Ramos (cell line): ENCODE results near the gene CENPX.

Experiments used
- in situ Hi-C: fragments of 300-500 bp; cut with MboI; formaldehyde crosslinking; loops from one replicate; pipeline ENCODE4 v1.14.3; 2022; ENCODE audit warnings: low sequenced_read_pairs; ENCODE audit not compliant: unreplicated experiment

Gene CENPX

GRCh38 chr17:82014432-82014831, 8.2 kb downstream of the CENPX start:
- in situ Hi-C loops = no loop called here

- in situ Hi-C loops = no loop called here
Measured at GRCh38 chr17:82013772-82014321, 8.8 kb downstream of the CENPX start.

GRCh38 chr17:82013341-82013740, 9.3 kb downstream of the CENPX start:
- in situ Hi-C loops = no loop called here

- in situ Hi-C loops = no loop called here
Measured at GRCh38 chr17:82012640-82013295, 9.9 kb downstream of the CENPX start.

GRCh38 chr17:82012261-82012639, 10.4 kb downstream of the CENPX start:
- in situ Hi-C loops = no loop called here

- in situ Hi-C loops = no loop called here
Measured at GRCh38 chr17:82011617-82012187, 11.0 kb downstream of the CENPX start.

GRCh38 chr17:82010575-82011525, 11.8 kb downstream of the CENPX start:
- in situ Hi-C loops = no loop called here

GRCh38 chr17:82009413-82009812, 13.3 kb downstream of the CENPX start:
- in situ Hi-C loops = no loop called here

GRCh38 chr17:82008941-82009405, 13.7 kb downstream of the CENPX start:
- in situ Hi-C loops = no loop called here

- in situ Hi-C loops = no loop called here
Measured at GRCh38 chr17:82008258-82008940, 14.3 kb downstream of the CENPX start.

- in situ Hi-C loops = no loop called here
Measured at GRCh38 chr17:82007495-82008257, 15.0 kb downstream of the CENPX start.

- in situ Hi-C loops = no loop called here
Measured at GRCh38 chr17:82007228-82007494, 15.5 kb downstream of the CENPX start.

- in situ Hi-C loops = no loop called here
Measured at GRCh38 chr17:82006468-82007227, 16.0 kb downstream of the CENPX start.

GRCh38 chr17:82005701-82006348, 16.9 kb downstream of the CENPX start:
- in situ Hi-C loops = no loop called here

- in situ Hi-C loops = no loop called here
Measured at GRCh38 chr17:82004517-82005455, 17.9 kb downstream of the CENPX start.

GRCh38 chr17:82003411-82004381, 19.0 kb downstream of the CENPX start:
- in situ Hi-C loops = no loop called here
